K562 (cell line): ENCODE data around the gene SPAG4. TPM values are rescaled to one million over a fixed set of nuclear protein-coding genes. Genes with fewer than 3 reads are reported as not detected.

ENCODE experiments used
- ARID1B ChIP-seq: fragments of 450-650 bp; IDR thresholded peaks from 2 replicates; pipeline ENCODE4 v1.6.1; 2016; ENCODE audit warnings: antibody characterized with exemption, mild to moderate bottlenecking, inconsistent platforms
- BRF1 ChIP-seq: IDR thresholded peaks from 3 replicates; pipeline ENCODE4 v1.6.1; 2011; ENCODE audit warnings: borderline replicate concordance, mild to moderate bottlenecking; ENCODE audit not compliant: insufficient read length; ENCODE audit errors: extremely low read depth
- CBX2 ChIP-seq: fragments of 200-600 bp; sonication (generic); IDR thresholded peaks from one replicate; pipeline ENCODE4 v1.6.1; 2012; ENCODE audit warnings: mild to moderate bottlenecking, low read length, inconsistent platforms; ENCODE audit not compliant: insufficient read depth, poor library complexity, severe bottlenecking
- DDX20 ChIP-seq: fragments of 450-650 bp; IDR thresholded peaks from 2 replicates; pipeline ENCODE4 v1.6.1; 2016; ENCODE audit warnings: missing genetic modification characterization, low read depth, mild to moderate bottlenecking, missing compliant biosample characterization, moderate library complexity
- FOXA3 ChIP-seq, 2 experiments: fragments of 450-650 bp in 1 of 2; sonication (generic) in 1 of 2; formaldehyde crosslinking; IDR thresholded peaks in 1 of 2; conservative IDR thresholded peaks in 1 of 2; 2 replicates each; pipeline versions ENCODE4 v1.4.0 to v1.8.0; 2020 to 2022; ENCODE audit warnings: mild to moderate bottlenecking in 2 of 2, missing genetic modification reagents in 1 of 2
- HDAC6 ChIP-seq: IDR thresholded peaks from 2 replicates; pipeline ENCODE4 v1.6.1; 2012; ENCODE audit warnings: low read depth, mild to moderate bottlenecking, control low read depth, inconsistent platforms, low read length, moderate library complexity
- HSF4 ChIP-seq: fragments of 250-450 bp; sonication (Bioruptor Pico); IDR thresholded peaks from 2 replicates; pipeline ENCODE4 v2.1.2; 2022; ENCODE audit warnings: mild to moderate bottlenecking, moderate library complexity, borderline replicate concordance
- JUND ChIP-seq, 2 experiments: IDR thresholded peaks; 2 replicates in 1 of 2; 3 replicates in 1 of 2; pipeline ENCODE4 v1.6.1; 2011; ENCODE audit warnings: borderline replicate concordance in 2 of 2, low read depth in 2 of 2, low read length in 2 of 2, improper control_type of control experiment in 1 of 2, missing biosample characterization in 1 of 2, missing genetic modification characterization in 1 of 2, missing genetic modification reagents in 1 of 2
- MTA3 ChIP-seq: fragments of 450-650 bp; formaldehyde crosslinking; IDR thresholded peaks from 2 replicates; pipeline ENCODE4 v1.6.1; 2017; ENCODE audit warnings: mild to moderate bottlenecking, borderline replicate concordance
- MXD1 ChIP-seq: fragments of 250-450 bp; sonication (Bioruptor Pico); IDR thresholded peaks from 2 replicates; pipeline ENCODE4 v1.8.0; 2021; ENCODE audit warnings: borderline replicate concordance, mild to moderate bottlenecking, moderate library complexity; ENCODE audit not compliant: poor library complexity, severe bottlenecking
- NELFE ChIP-seq: IDR thresholded peaks from 2 replicates; pipeline ENCODE4 v1.6.1; 2011; ENCODE audit warnings: mild to moderate bottlenecking; ENCODE audit not compliant: insufficient read depth, insufficient read length
- NR2C1 ChIP-seq, 2 experiments: fragments of 450-650 bp; IDR thresholded peaks; 2 replicates each; pipeline ENCODE4 v1.6.1; 2017; ENCODE audit warnings: mild to moderate bottlenecking in 2 of 2, antibody characterized with exemption in 1 of 2, inconsistent platforms in 1 of 2, missing compliant biosample characterization in 1 of 2, missing genetic modification characterization in 1 of 2
- PCBP1 ChIP-seq: fragments of 200-400 bp; formaldehyde crosslinking; IDR thresholded peaks from 2 replicates; pipeline ENCODE4 v1.6.1; 2018; ENCODE audit warnings: mild to moderate bottlenecking, low read depth, low read length; ENCODE audit not compliant: poor library complexity, severe bottlenecking
- PRMT5 ChIP-seq: sonication (generic); formaldehyde crosslinking; IDR thresholded peaks from 2 replicates; pipeline ENCODE4 v1.5.0; 2020; ENCODE audit warnings: missing genetic modification reagents
- RHOXF2B ChIP-seq: fragments of 250-450 bp; sonication (Bioruptor Pico); conservative IDR thresholded peaks from 2 replicates; pipeline ENCODE4 v1.5.1; 2021
- SMAD2 ChIP-seq: fragments of 150-350 bp; IDR thresholded peaks from 2 replicates; pipeline ENCODE4 v1.6.1; 2014; ENCODE audit warnings: low read depth, mild to moderate bottlenecking, low read length
- SNIP1 ChIP-seq: fragments of 450-650 bp; IDR thresholded peaks from 2 replicates; pipeline ENCODE4 v1.7.1; 2017; ENCODE audit warnings: low read depth, mild to moderate bottlenecking
- SPI1 ChIP-seq: IDR thresholded peaks from 2 replicates; pipeline ENCODE4 v1.6.1; 2011; ENCODE audit warnings: low read depth, low read length, control low read depth, borderline replicate concordance
- SUPT5H ChIP-seq: fragments of 450-650 bp; IDR thresholded peaks from 2 replicates; pipeline ENCODE4 v1.6.1; 2016
- ZKSCAN8 ChIP-seq: fragments of 200-800 bp; sonication (Bioruptor generic); IDR thresholded peaks from 2 replicates; pipeline ENCODE4 v1.6.1; 2016; ENCODE audit warnings: missing genetic modification characterization, missing compliant biosample characterization
- ZNF395 ChIP-seq: fragments of 200-800 bp; sonication (Bioruptor generic); IDR thresholded peaks from 2 replicates; pipeline ENCODE4 v1.6.1; 2017; ENCODE audit warnings: missing genetic modification characterization, missing compliant biosample characterization
- ZNF551 ChIP-seq: fragments of 250-450 bp; sonication (Bioruptor Pico); IDR thresholded peaks from 2 replicates; pipeline ENCODE4 v1.5.0; 2021; ENCODE audit warnings: mild to moderate bottlenecking, moderate library complexity
- ZNF586 ChIP-seq: fragments of 450-650 bp; formaldehyde crosslinking; conservative IDR thresholded peaks from 2 replicates; pipeline ENCODE4 v1.4.0; 2020; ENCODE audit warnings: mild to moderate bottlenecking, moderate library complexity
- ZNF766 ChIP-seq: fragments of 200-800 bp; sonication (Bioruptor generic); conservative IDR thresholded peaks from 2 replicates; pipeline ENCODE4 v1.6.1; 2016; ENCODE audit warnings: missing genetic modification characterization, missing compliant biosample characterization
- ZZZ3 ChIP-seq: fragments of 450-650 bp; IDR thresholded peaks from 2 replicates; pipeline ENCODE4 v1.6.1; 2016; ENCODE audit warnings: antibody characterized with exemption, mild to moderate bottlenecking, moderate library complexity
- polyA plus RNA-seq, 8 experiments: library from polyadenylated mRNA; depleted of rRNA in 4 of 8; stranded (reverse) in 5 of 8; unstranded in 3 of 8; fragments of >200 nt; fragmentation: Nextera tagmentation in 2 of 8; fragmentation: Illumina TruSeq in 1 of 8; extraction: Ambion mirVana in 2 of 8; extraction: Trizol in 1 of 8; gene quantifications; 2 replicates each; pipeline versions ENCODE4 v1.2.1 to v1.2.3, GENCODE V29; 2011 to 2014; ENCODE audit warnings: inconsistent platforms in 1 of 8, missing spikeins in 1 of 8
- total RNA-seq, 7 experiments: library from RNA; depleted of rRNA in 6 of 7; stranded (reverse); fragments of >200 nt in 6 of 7; fragmentation: Illumina TruSeq in 2 of 7; extraction: Trizol in 2 of 7; gene quantifications; 2 replicates each; pipeline versions ENCODE4 v1.2.1 to v1.2.3, GENCODE V29; 2011 to 2021; ENCODE audit warnings: low replicate concordance in 1 of 7

SPAG4 gene
- total and polyA plus RNA-seq, 9 of the 15 experiments (the other 6 are each of a cell fraction or from before 2014, with no cell fraction given): 1.6 to 11.4 (median 4.6) TPM

GRCh38 chr20:35616465-35617396, 1.1 kb downstream of the SPAG4 start (continued):
- TF ChIP-seq HDAC6 (no peak), ZKSCAN8 (CRISPR knock-in tag) (no peak), ZNF551 (CRISPR knock-in tag) (no peak), FOXA3 (CRISPR knock-in tag; conservative IDR thresholded peaks at IDR 0.05 in 1 of 2, IDR thresholded peaks at IDR 0.05 in 1 of 2) (peak in 1 of 2 experiments; percentile 41; a peak in 1 of 4 replicates), MXD1 (CRISPR knock-in tag) (no peak), SUPT5H (peak; percentile 53), ZNF395 (CRISPR knock-in tag) (no peak), RHOXF2B (CRISPR knock-in tag) (no peak), PCBP1 (no peak), BRF1 (no peak), SMAD2 (no peak), ZNF766 (0 out of 2 replicates have a peak, but pooled peaks have one; percentile 3), ZZZ3 (no peak), NR2C1 (IDR thresholded peaks at IDR 0.05) (no peak), NR2C1 (tag; IDR thresholded peaks at IDR 0.05) (0 out of 2 replicates have a peak, but pooled peaks have one; percentile 18), SNIP1 (no peak), ARID1B (peak; percentile 71), JUND (IDR thresholded peaks at IDR 0.05; ENCODE audit: borderline replicate concordance, low read depth, low read length) (no peak), JUND (tag; IDR thresholded peaks at IDR 0.05; ENCODE audit: borderline replicate concordance, low read depth, low read length) (no peak), DDX20 (no peak), SPI1 (no peak), HSF4 (CRISPR knock-in tag) (no peak), MTA3 (peak; percentile 59), NELFE (no peak), ZNF586 (CRISPR knock-in tag) (no peak), PRMT5 (CRISPR knock-in tag) (no peak), CBX2 (no peak)
